PC-3 (cell line): ENCODE results near the gene ATOX1. TPM values are rescaled to one million over a fixed set of nuclear protein-coding genes. Genes with fewer than 3 reads are reported as not detected.
"Not testable (repeated sequence)": the region's sequence is repeated elsewhere in the genome, so short reads cannot be mapped to it uniquely, and the experiment has no call there.

ENCODE experiments used
- ATAC-seq: fragments of 200-7000 bp; cut with Tn5 transposase; 2 replicates; pipeline ENCODE4 v1.9.1; 2020; ENCODE audit warnings: mild to moderate bottlenecking, moderate library complexity
- BruUV-seq: library from RNA; stranded (reverse); fragments of 400-500 nt; replicated peaks from 2 replicates; lab custom pipeline; 2021; lab: Mats Ljungman, UMichigan
- CTCF ChIA-PET: fragments of 300-600 bp; sonication (Branson Sonifier 250); formaldehyde crosslinking; loops from one replicate; lab custom pipeline; 2022; ENCODE audit warnings: antibody characterized with exemption; lab: Charles Lee
- POLR2A ChIA-PET: fragments of 300-600 bp; sonication (Branson Sonifier 250); formaldehyde crosslinking; loops from one replicate; lab custom pipeline; 2022; ENCODE audit warnings: antibody characterized with exemption; ENCODE audit not compliant: unreplicated experiment; lab: Charles Lee
- DNase-seq: peaks from one replicate; pipeline ENCODE4 v3.0.0-alpha.2; 2015
- H2AFZ ChIP-seq: fragments of 300-600 bp; sonication (generic); 2 replicates; pipeline ENCODE4 v1.6.0; 2016; ENCODE audit warnings: antibody characterized with exemption, low read length
- H3F3A ChIP-seq: fragments of 300-600 bp; sonication (generic); one replicate; pipeline ENCODE4 v1.6.0; 2017; ENCODE audit warnings: antibody characterized with exemption, low read length, control low read depth, mild to moderate bottlenecking; ENCODE audit not compliant: unreplicated experiment
- H3K27ac ChIP-seq: fragments of 300-600 bp; sonication (generic); 2 replicates; pipeline ENCODE4 v1.5.1; 2016; ENCODE audit warnings: mild to moderate bottlenecking, low read length
- H3K27me3 ChIP-seq: fragments of 300-600 bp; sonication (generic); 2 replicates; pipeline ENCODE4 v1.6.1; 2016; ENCODE audit warnings: low read length, mixed read lengths
- H3K36me3 ChIP-seq: fragments of 300-600 bp; sonication (generic); 2 replicates; pipeline ENCODE4 v1.6.1; 2016; ENCODE audit warnings: low read depth, mixed run types, low read length, mixed read lengths
- H3K4me1 ChIP-seq: fragments of 300-600 bp; sonication (generic); 2 replicates; pipeline ENCODE4 v1.5.1; 2016; ENCODE audit warnings: low read length; ENCODE audit not compliant: insufficient read depth
- H3K4me2 ChIP-seq: fragments of 300-600 bp; sonication (generic); 2 replicates; pipeline ENCODE4 v1.6.0; 2016; ENCODE audit warnings: low read length
- H3K4me3 ChIP-seq: fragments of 300-600 bp; sonication (generic); 2 replicates; pipeline ENCODE4 v1.5.1; 2016; ENCODE audit warnings: mild to moderate bottlenecking, low read length, mixed read lengths
- H3K79me2 ChIP-seq: fragments of 300-600 bp; sonication (generic); 2 replicates; pipeline ENCODE4 v1.6.1; 2017; ENCODE audit warnings: low read length, mixed read lengths
- H3K9ac ChIP-seq: fragments of 300-600 bp; sonication (generic); 2 replicates; pipeline ENCODE4 v1.6.0; 2016; ENCODE audit warnings: mild to moderate bottlenecking, low read length
- H3K9me2 ChIP-seq: fragments of 300-600 bp; sonication (generic); replicated peaks from 2 replicates; pipeline ENCODE4 v1.6.1; 2016; ENCODE audit warnings: mixed run types, low read length, mixed read lengths
- H3K9me3 ChIP-seq: fragments of 300-600 bp; sonication (generic); 2 replicates; pipeline ENCODE4 v1.6.1; 2016; ENCODE audit warnings: low read length, mixed read lengths
- H4K20me1 ChIP-seq: fragments of 300-600 bp; sonication (generic); 2 replicates; pipeline ENCODE4 v1.6.1; 2016; ENCODE audit warnings: low read length, mixed read lengths
- EZH2 ChIP-seq: fragments of 300-600 bp; sonication (generic); IDR thresholded peaks from one replicate; pipeline ENCODE4 v1.6.1; 2017; ENCODE audit warnings: antibody characterized with exemption, mild to moderate bottlenecking, low read length; ENCODE audit not compliant: unreplicated experiment
- EZH2phosphoT487 ChIP-seq: fragments of 300-600 bp; sonication (generic); IDR thresholded peaks from 2 replicates; pipeline ENCODE4 v1.6.1; 2018; ENCODE audit warnings: mild to moderate bottlenecking, antibody characterized with exemption, low read length, borderline replicate concordance
- intact Hi-C: fragments of 100-400 bp; cut with micrococcal nuclease; formaldehyde crosslinking; loops from 2 replicates; pipeline ENCODE4 v1.9.0; 2023
- total RNA-seq: library from RNA; depleted of rRNA; stranded (reverse); fragments of >200 nt; gene quantifications from 2 replicates; pipeline ENCODE4 v1.2.3, GENCODE V29; 2014
- TF ChIP-seq, protein P1 (sequence below): fragments of 300-600 bp; sonication (generic); conservative IDR thresholded peaks from 2 replicates; pipeline ENCODE4 v1.5.1; 2017; ENCODE audit warnings: antibody characterized with exemption, low read depth, mild to moderate bottlenecking, low read length

The ATOX1 gene
- total RNA-seq, 1 experiment from 2014 or later, result 122 TPM

DNA sequence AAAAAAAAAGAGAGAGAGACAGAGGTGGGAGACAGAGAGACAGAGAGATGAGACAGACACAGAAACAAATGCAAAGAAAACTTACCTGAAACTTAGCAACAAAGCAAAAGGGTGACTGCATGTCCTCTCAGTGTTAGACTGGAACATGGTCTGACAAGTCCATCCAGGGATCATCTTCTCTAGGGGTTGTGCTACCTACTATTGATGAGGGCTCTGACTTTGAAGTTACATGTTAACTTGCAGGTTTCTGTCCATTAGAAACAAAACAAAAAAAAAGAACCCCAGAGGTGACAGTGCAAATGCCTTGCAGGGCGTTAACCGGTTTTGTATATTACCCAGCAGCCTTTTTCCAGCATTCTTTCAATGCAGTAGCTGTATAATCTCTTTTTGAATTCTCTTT, 58.1 kb downstream of the ATOX1 start:
- Histone ChIP-seq H3K4me1 (peaks cover 12% of the 10 kb centered on the region), H3K9me2 (no peaks in the 10 kb centered on the region), H3K9ac (no peak overlapping the region), H3K27me3 (no peaks in the 10 kb centered on the region), H3K27ac (no peak overlapping the region), H3F3A (no peaks in the 10 kb centered on the region), H3K79me2 (no peaks in the 10 kb centered on the region), H4K20me1 (no peaks in the 10 kb centered on the region), H2AFZ (no peak overlapping the region), H3K36me3 (no peaks in the 10 kb centered on the region), H3K4me2 (no peak overlapping the region), H3K4me3 (no peak overlapping the region), H3K9me3 (no peaks in the 10 kb centered on the region)
- intact Hi-C loops, result no loop called here
- TF ChIP-seq EZH2 (no peak), EZH2phosphoT487 (no peak)
- TF ChIP-seq, protein P1, sequence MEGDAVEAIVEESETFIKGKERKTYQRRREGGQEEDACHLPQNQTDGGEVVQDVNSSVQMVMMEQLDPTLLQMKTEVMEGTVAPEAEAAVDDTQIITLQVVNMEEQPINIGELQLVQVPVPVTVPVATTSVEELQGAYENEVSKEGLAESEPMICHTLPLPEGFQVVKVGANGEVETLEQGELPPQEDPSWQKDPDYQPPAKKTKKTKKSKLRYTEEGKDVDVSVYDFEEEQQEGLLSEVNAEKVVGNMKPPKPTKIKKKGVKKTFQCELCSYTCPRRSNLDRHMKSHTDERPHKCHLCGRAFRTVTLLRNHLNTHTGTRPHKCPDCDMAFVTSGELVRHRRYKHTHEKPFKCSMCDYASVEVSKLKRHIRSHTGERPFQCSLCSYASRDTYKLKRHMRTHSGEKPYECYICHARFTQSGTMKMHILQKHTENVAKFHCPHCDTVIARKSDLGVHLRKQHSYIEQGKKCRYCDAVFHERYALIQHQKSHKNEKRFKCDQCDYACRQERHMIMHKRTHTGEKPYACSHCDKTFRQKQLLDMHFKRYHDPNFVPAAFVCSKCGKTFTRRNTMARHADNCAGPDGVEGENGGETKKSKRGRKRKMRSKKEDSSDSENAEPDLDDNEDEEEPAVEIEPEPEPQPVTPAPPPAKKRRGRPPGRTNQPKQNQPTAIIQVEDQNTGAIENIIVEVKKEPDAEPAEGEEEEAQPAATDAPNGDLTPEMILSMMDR, result no peak
- ChIA-PET POLR2A (no interaction called here), CTCF (no interaction called here)
- DNase-seq (no peak), ATAC-seq (no peak)
- no TSS peak for BruUV-seq

DNA sequence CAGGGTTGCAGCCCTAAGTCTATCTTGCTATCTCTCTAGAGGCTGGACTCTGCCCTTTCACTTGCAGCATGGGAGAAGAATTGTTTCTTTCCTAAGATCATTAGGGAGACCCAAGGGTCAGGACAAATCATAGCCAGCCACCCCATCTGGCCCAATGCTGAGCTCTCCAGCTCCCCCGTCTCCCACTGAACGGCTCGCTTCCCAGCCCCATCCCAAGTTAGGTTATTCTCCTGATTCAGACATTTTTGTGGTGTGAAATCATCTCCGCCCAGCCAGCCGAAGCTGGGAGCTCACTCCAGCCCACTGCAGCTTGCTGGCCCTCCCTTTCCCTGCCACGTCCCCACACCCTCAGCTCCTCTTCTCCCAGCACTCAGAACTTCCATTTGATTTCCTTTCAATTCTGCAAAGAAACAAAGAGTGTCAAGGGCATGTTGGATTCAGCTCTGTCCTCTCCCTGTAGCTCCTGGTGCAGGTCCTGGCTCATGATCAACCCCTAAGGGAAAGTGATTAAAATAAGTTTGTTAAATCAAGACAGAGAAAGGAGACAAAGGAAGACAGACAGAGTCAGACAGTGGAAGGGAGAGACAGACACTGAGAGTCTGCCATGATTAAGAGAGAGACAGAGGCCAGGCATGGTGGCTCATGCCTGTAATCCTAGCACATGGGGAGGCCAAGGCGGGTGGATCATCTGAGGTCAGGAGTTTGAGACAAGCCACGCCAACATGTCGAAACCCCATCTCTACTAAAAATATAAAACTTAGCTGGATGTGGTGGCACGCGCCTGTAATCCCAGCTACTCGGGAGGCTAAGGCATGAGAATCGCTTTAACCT, 59.1 kb downstream of the ATOX1 start:
- Histone ChIP-seq H4K20me1 (no peaks in the 10 kb centered on the region), H3K4me2 (peak overlapping the region; percentile 72), H3K9me3 (no peaks in the 10 kb centered on the region), H3K9me2 (no peaks in the 10 kb centered on the region), H2AFZ (peak overlapping the region; percentile 82), H3K36me3 (no peaks in the 10 kb centered on the region), H3K4me3 (0 out of 2 replicates have a peak overlapping the region, but pooled peaks have one; percentile 29), H3K27me3 (no peaks in the 10 kb centered on the region), H3K79me2 (no peaks in the 10 kb centered on the region), H3F3A (no peaks in the 10 kb centered on the region), H3K4me1 (peaks cover 12% of the 10 kb centered on the region), H3K27ac (peak overlapping the region; percentile 72), H3K9ac (peak overlapping the region; percentile 42)
- intact Hi-C loops, result loop anchor here (2.0 kb wide), 2 partner anchors 36 to 42 kb away; no protein-coding TSS in a partner anchor
- CTCF ChIA-PET, result interaction anchor here (0.6 to 0.9 kb wide), 2 partner anchors 21 to 40 kb away, joined by 3 read pairs; no protein-coding TSS in a partner anchor
- DNase-seq, result peak; percentile 85
- BruUV-seq, result TSS peak; percentile 79
- TF ChIP-seq EZH2 (no peak), EZH2phosphoT487 (no peak)
- TF ChIP-seq, protein P1, result no peak
- POLR2A ChIA-PET, result interaction anchor here (0.5 to 0.7 kb wide), 7 partner anchors 23 to 1597 kb away, joined by 3 to 5 read pairs (median 4); partner anchors contain the start of gene G3BP1
- ATAC-seq, result peak; percentile 98

DNA sequence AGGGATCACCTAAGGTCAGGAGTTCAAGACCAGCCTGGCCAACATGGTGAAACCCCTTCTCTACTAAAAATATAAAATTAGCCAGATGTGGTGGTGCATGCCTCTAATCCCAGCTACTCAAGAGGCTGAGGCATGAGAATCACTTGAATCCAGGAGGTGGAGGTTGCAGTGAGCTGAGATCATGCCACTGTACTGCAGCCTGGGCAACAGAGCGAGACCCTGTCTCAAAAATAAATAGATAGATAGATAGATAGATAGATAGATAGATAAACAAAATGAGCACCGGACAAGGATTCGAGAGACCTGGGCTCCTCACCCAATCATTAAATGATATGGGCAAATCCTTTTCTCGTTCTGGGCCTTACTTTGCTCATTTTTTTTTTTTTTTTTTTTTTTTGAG, 60.4 kb downstream of the ATOX1 start:
- H3K9ac ChIP-seq, H3K4me2 ChIP-seq, DNase-seq, H3K79me2 ChIP-seq, H4K20me1 ChIP-seq, H3F3A ChIP-seq, H3K27ac ChIP-seq, POLR2A ChIA-PET, H3K9me2 ChIP-seq, H3K4me3 ChIP-seq, BruUV-seq, H3K36me3 ChIP-seq, ATAC-seq, CTCF ChIA-PET, H3K27me3 ChIP-seq, H3K9me3 ChIP-seq, H2AFZ ChIP-seq: not testable (repeated sequence)
- H3K4me1 ChIP-seq, result peaks cover 12% of the 10 kb centered on the region
- intact Hi-C loops, result loop anchor here (2.0 kb wide), 2 partner anchors 35 to 43 kb away; no protein-coding TSS in a partner anchor
